GM18499 (cell line): ENCODE data around the gene NEDD1.

ENCODE experiments used
- ATAC-seq: cut with Tn5 transposase; IDR thresholded peaks from one replicate; pipeline ENCODE4 v1.9.1; 2021; ENCODE audit warnings: moderate number of reproducible peaks; ENCODE audit not compliant: insufficient read depth, unreplicated experiment

Gene NEDD1

DNA sequence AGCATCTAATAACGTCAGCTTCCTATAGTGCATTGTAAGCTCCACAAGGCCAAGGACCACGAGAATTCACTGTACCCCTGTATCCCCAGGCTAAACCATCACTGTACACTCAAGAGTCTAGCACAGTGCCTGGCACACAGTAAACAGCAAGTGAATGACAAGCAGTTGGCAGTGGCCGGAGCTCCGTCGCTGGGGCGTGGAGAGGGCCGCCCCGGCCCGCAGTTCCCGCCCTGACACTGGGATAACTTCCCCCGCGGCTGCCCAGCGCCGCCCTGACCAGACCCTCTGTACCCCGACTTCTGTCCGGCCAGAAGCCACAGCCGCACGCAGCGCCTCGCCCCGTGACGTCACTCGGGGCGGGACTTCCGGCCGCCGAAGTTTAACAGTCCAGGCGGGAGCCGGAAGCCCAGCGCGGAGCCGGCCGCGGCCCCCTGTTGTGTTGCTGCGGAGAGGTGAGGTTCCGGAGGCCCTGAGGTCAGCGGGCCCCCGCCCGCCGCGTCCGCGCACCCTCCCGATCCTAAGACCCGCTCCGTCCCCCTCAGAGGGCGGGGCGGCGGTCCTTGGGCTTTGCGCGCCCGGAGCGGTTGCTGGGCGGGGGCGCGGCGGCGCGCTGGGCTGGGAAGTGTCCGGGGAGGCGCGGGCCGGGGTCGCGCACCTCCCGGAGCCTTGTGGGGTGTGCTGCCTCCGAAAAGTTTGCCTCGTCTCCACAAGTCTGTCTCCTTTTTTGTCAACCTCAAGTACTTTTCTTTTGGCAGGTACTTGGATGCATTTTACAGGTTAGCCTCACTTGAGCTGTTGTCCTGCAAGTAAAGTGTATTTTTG, at the start of gene NEDD1:
NEDD1 (plus strand) TSS at position 409 of the 822 bp plus-strand sequence. CDS start 2,503 bp downstream, outside the sequence.
- peak; percentile 69 for ATAC-seq

- ATAC-seq: no peak
Measured at GRCh38 chr12:96858162-96858561, 48.9 kb upstream of the NEDD1 start.

DNA sequence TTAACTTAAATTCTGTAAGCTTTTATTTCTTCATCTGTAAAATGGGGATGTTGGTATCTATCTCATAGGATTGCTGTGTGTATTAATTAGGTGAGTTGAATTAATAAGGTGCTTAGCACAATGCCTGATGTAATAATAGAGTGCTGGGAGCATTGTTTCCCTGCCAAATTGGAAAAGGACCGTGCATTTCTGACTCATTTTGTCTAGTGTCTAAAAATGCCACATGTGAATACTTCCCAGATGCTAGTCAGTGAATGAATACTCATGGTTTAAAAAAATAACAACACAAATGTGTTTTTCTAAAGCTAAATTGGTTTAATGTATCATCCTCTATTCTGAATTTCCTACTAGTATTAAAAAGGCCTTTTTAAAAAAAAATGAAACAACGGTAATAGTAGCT, 45.4 kb upstream of the NEDD1 start:
- no peak for ATAC-seq

- no peak for ATAC-seq
Measured at GRCh38 chr12:96862326-96862725, 44.7 kb upstream of the NEDD1 start.

DNA sequence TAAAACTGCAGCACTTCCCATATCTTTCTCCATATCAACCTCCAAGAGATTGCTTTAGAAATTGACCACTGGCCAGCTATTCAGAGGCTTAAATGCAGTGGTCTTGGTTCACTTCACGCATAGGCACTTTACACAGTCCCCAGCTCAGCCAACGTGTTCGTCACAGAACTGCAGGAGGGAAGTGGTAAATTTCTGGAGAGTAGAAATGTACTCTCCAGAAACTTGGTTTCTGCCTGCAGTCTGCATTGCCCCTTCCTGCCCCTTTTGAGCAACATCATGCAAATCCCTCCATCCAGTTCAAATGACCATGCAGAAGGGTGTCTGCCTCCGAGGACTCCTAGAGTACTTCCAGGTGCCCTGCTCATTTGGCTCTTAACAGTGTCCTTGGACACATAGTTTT, 42.7 kb upstream of the NEDD1 start:
- ATAC-seq: no peak

GRCh38 chr12:96866801-96867590, 40.1 kb upstream of the NEDD1 start:
- ATAC-seq: no peak

- no peak for ATAC-seq
Measured at GRCh38 chr12:96870946-96871345, 36.1 kb upstream of the NEDD1 start.

DNA sequence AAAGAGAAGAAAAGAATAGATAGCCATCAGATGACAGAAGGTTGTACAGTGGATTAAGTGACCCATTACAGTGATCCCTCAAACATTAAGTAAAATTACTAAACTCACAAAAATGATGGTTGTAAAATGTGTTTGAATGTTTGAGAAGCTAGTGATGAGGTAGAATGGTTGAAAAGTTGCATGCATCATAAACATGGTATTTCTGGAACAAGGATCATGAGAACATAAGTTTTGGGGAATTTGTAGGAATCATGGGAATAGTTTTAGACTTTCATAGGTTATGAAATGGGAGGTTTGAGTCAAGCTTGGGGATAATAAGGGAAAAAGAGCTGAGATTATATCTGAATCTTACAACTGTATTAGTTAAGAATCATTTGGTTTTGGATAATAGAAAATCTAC, 34.1 kb upstream of the NEDD1 start:
- no peak for ATAC-seq

DNA sequence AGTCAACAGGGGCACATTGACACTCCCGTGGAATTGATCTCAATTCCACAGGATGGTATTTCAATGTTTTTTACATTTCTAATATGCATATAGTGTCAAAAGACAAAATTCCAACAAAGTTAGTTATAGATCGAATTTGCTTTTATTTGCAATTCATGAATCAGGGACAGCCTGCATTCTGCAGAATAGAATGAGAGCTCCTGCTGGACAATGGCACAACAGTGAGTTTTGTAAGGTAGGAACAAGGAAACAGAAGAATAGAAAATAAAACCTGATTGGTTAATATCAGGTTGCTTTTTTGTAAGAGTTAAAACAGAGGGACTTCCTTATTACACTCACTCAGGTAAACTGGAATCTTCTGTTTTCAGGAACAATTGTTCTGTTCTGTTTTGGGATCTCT, 32.8 kb upstream of the NEDD1 start:
- no peak for ATAC-seq

- no peak for ATAC-seq
Measured at GRCh38 chr12:96876966-96877365, 30.1 kb upstream of the NEDD1 start.

- ATAC-seq: no peak
Measured at GRCh38 chr12:96878704-96879103, 28.4 kb upstream of the NEDD1 start.

GRCh38 chr12:96879301-96879700, 27.8 kb upstream of the NEDD1 start:
- no peak for ATAC-seq

DNA sequence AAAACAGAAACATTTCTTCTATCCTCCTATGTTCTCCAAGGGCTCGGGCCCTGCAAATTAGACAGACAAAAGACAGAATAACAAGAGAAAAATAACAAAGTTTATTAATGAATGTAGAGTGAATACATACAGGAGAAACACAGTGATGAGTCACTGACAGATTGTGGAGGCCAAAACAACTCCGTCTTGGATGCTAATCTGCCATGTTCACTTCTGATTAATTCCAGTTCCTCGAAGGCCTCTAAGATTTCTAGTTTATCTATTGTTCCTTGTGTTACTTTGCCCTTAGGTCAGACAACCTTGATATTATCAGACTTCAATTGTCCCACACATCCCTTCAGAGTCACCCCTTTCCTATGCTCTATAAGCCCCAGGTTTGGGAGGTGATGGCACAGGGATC, 26.8 kb upstream of the NEDD1 start:
- ATAC-seq: no peak

- no peak for ATAC-seq
Measured at GRCh38 chr12:96881608-96882007, 25.4 kb upstream of the NEDD1 start.

DNA sequence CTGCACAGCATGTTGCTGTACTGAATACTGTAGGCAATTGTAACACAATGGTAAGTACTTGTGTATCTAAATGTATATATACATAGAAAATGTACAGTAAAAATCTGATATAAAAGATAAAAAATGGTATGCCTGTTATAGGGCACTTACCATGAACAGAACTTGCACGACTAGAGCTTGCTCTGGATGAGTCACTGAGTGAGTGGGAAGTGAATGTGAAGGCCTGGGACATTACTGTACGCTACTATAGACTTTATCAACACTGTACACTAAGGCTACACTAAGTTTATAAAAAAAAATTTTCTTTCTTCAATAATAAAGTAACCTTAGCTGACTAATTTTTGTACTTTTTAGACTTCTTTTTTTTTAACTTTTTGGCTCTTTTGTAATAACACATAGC, 24.2 kb upstream of the NEDD1 start:
- ATAC-seq: no peak

- no peak for ATAC-seq
Measured at GRCh38 chr12:96883571-96883970, 23.5 kb upstream of the NEDD1 start.

DNA sequence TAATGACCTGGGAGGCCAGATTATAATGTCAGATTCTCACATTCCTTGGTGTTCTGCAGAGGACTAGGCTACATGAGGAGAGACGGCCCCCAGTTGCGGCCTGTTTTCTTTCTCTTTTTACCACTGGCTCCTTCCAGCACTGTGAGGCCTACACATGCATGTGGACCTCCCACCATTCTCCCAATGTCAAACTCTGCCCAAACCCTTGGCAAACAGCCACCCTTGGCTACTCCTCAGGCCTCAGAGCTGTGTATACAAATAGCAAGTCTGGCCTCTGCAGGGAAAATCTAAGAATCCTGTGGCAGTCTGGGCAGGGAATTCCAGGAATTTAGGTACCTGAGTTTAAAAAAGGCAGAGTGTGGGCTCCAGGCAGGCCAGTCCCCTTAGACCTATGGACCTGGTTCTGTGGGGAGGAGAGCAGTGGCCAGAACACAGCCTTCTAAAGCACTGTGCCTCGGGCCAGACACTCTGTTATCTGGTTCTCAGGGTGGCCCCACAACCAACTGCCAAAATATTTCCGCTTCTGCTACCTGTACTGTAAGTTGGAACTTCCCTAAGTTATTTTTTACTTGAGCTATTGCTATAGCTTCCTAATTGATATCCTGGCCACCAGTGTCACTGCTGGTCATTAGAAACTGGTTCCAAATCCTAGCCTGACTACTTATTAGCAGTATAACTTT, 19.9 kb upstream of the NEDD1 start:
- ATAC-seq: no peak

DNA sequence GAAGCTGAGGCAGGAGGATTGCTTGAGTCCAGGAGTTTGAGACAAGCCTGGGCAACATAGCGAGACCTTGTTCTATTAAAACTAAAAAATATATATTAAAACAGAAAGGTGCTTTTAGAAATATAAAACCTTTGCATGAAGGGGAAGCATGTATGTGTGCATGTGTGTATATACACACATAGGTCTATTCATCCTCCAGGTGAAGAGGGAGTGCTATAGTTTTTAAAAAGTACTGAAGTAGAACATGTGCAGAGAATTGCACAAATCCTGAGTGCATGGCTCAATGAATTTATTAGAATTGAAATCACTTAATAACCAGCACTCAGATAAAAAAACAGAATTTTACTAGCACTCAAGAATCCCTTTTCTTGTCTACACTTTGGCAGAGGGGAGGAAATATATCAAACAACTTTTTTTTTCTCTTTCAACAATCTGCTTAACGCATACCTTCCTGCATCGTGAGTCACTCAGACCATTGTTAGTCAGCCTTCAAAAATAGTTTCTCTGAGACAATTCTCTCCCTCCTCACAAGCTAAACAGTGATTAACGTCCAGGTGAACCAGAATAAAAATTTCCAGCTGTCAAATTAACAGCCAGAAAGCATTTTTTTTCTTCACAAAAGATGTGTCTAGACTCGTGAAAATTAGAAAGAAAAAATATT, 17.7 kb upstream of the NEDD1 start:
- no peak for ATAC-seq

GRCh38 chr12:96890331-96890730, 16.7 kb upstream of the NEDD1 start:
- ATAC-seq: no peak

GRCh38 chr12:96892104-96892503, 15.0 kb upstream of the NEDD1 start:
- ATAC-seq: no peak

- no peak for ATAC-seq
Measured at GRCh38 chr12:96897421-96897820, 9.6 kb upstream of the NEDD1 start.
